HEK293T (cell line): ENCODE results near the gene GMPPA.
A peak's percentile ranks its signal among the peaks of the same experiment; 100 is the strongest.

Source experiments
- CTCF ChIA-PET: fragments of 350-600 bp; formaldehyde crosslinking; extraction: SDS; loops from one replicate; lab custom pipeline; 2021; ENCODE audit warnings: antibody characterized with exemption, inconsistent platforms; lab: Yijun Ruan, JAX
- POLR2A ChIA-PET: fragments of 350-600 bp; formaldehyde crosslinking; extraction: SDS; loops from one replicate; lab custom pipeline; 2020; ENCODE audit warnings: antibody characterized with exemption, inconsistent platforms; lab: Yijun Ruan, JAX
- DNase-seq: peaks from one replicate; pipeline ENCODE4 v3.0.0; 2012; ENCODE audit warnings: mixed read lengths; ENCODE audit errors: extremely low spot score
- ARNT ChIP-seq: fragments of 450-650 bp; IDR thresholded peaks from 2 replicates; pipeline ENCODE4 v1.6.1; 2017; ENCODE audit warnings: mild to moderate bottlenecking
- BHLHE40 ChIP-seq: fragments of 450-650 bp; IDR thresholded peaks from 2 replicates; pipeline ENCODE4 v1.6.1; 2016; ENCODE audit warnings: mild to moderate bottlenecking, moderate library complexity, borderline replicate concordance
- CTBP1 ChIP-seq: fragments of 450-650 bp; IDR thresholded peaks from 2 replicates; pipeline ENCODE4 v1.6.1; 2016; ENCODE audit warnings: borderline replicate concordance
- ELF4 ChIP-seq: fragments of 450-650 bp; IDR thresholded peaks from 2 replicates; pipeline ENCODE4 v1.6.1; 2017; ENCODE audit warnings: antibody characterized with exemption
- FOXA1 ChIP-seq: fragments of 450-650 bp; IDR thresholded peaks from 2 replicates; pipeline ENCODE4 v1.6.1; 2016; ENCODE audit warnings: mild to moderate bottlenecking
- FOXK2 ChIP-seq: fragments of 450-650 bp; IDR thresholded peaks from 2 replicates; pipeline ENCODE4 v1.6.1; 2016; ENCODE audit warnings: mild to moderate bottlenecking
- FOXM1 ChIP-seq: fragments of 450-650 bp; IDR thresholded peaks from 2 replicates; pipeline ENCODE4 v1.6.1; 2017; ENCODE audit warnings: mild to moderate bottlenecking, borderline replicate concordance
- HDGF ChIP-seq: fragments of 450-650 bp; IDR thresholded peaks from 2 replicates; pipeline ENCODE4 v1.6.1; 2017; ENCODE audit warnings: antibody characterized with exemption, borderline replicate concordance
- L3MBTL2 ChIP-seq: fragments of 450-650 bp; conservative IDR thresholded peaks from 2 replicates; pipeline ENCODE4 v1.6.1; 2016; ENCODE audit warnings: mild to moderate bottlenecking
- LEF1 ChIP-seq: fragments of 450-650 bp; IDR thresholded peaks from 2 replicates; pipeline ENCODE4 v1.6.1; 2017; ENCODE audit warnings: mild to moderate bottlenecking, borderline replicate concordance
- NFRKB ChIP-seq: fragments of 450-650 bp; IDR thresholded peaks from 2 replicates; pipeline ENCODE4 v1.6.1; 2016; ENCODE audit warnings: mild to moderate bottlenecking, moderate library complexity
- SP1 ChIP-seq: fragments of 450-650 bp; IDR thresholded peaks from 2 replicates; pipeline ENCODE4 v1.6.1; 2017
- SUZ12 ChIP-seq: fragments of 450-650 bp; IDR thresholded peaks from 2 replicates; pipeline ENCODE4 v1.6.1; 2016; ENCODE audit warnings: mild to moderate bottlenecking
- TARDBP ChIP-seq: fragments of 450-650 bp; IDR thresholded peaks from 2 replicates; pipeline ENCODE4 v1.6.1; 2016
- ZNF384 ChIP-seq: fragments of 450-650 bp; IDR thresholded peaks from 2 replicates; pipeline ENCODE4 v1.6.1; 2016
- TF ChIP-seq, protein P1 (sequence below): fragments of 450-650 bp; IDR thresholded peaks from 2 replicates; pipeline ENCODE4 v1.6.1; 2016

GMPPA gene

DNA sequence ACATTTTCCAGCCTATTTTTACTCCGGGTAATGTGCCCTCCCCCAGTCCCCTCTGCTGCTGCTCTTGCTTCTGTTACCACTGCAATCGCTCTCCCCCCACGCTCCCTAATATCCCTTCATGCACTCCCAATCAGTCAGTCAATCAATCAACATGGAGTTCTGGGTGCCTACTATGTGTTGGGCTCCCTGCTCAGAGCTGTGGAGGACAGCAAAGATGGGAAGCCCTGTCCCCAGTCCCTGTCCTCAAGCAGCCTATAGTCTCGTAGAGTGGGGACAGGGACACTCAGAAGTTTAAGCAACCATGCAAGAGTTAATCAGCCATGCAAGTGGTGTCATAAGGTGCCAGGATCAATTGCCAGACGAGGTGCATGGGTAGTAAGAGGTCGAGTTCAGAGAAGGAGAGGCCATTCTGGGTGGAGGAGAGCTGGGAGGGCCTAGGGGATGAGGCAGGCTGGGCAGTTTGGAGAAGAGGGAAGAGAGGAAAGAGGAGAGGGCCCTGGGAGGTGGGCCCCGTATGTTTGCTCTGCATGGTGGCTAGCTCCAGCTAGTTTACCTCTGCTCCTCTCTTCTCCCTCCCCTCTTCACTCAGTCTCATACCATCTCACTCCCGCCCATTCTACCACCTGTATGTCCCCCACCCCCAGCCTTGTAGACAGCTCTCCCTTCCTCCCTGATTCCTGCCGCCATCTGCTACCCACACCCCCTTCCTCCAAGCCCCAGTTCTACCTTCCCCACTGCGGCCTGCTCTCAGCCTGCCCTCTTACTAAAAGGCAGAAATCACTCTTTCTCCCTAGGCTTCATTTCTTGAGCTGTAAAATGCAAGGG is 19.5 kb downstream of the GMPPA start:
- TF ChIP-seq ZNF384 (no peak), TARDBP (no peak), FOXA1 (no peak), SP1 (no peak), ELF4 (no peak), FOXK2 (no peak), NFRKB (no peak), HDGF (no peak), ARNT (no peak), FOXM1 (no peak)
- TF ChIP-seq, protein P1, sequence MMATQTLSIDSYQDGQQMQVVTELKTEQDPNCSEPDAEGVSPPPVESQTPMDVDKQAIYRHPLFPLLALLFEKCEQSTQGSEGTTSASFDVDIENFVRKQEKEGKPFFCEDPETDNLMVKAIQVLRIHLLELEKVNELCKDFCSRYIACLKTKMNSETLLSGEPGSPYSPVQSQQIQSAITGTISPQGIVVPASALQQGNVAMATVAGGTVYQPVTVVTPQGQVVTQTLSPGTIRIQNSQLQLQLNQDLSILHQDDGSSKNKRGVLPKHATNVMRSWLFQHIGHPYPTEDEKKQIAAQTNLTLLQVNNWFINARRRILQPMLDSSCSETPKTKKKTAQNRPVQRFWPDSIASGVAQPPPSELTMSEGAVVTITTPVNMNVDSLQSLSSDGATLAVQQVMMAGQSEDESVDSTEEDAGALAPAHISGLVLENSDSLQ: no peak
- DNase-seq: no peak
- CTCF ChIA-PET: interaction anchor here (0.7 to 1.9 kb wide), 6 partner anchors 8 to 129 kb away, joined by 3 to 13 read pairs (median 6); no protein-coding TSS in a partner anchor
- POLR2A ChIA-PET: interaction anchor here (0.9 kb wide), 1 partner anchor 19 kb away, joined by 4 read pairs; the partner anchor contains the start of gene GMPPA

DNA sequence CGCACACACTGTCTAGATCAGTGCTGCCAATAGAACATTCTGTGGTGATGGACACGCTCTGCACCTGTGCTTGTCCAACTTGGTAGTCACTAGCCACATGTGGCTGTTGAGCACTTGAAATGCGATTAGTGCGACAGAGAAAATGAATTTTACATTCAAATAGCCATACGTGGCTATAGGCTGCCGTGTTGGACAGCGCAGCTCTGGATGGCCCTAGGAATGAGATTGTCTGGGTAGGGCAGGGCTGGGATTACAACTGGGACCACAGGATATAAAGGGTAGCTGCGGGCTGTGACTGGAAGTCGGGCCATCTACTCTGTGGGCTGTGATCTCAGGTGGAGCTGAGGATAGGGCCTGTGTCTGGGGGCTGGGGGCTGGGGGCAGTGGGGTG is 20.8 kb downstream of the GMPPA start:
- POLR2A ChIA-PET: interaction anchor here (1.2 kb wide), 1 partner anchor 19 kb away, joined by 3 read pairs; no protein-coding TSS in a partner anchor
- no peak for DNase-seq
- CTCF ChIA-PET: interaction anchor here (0.7 to 2.9 kb wide), 8 partner anchors 9 to 131 kb away, joined by 3 to 13 read pairs (median 6); no protein-coding TSS in a partner anchor
- no peak for TF ChIP-seq ARNT
- no peak for TF ChIP-seq ELF4

DNA sequence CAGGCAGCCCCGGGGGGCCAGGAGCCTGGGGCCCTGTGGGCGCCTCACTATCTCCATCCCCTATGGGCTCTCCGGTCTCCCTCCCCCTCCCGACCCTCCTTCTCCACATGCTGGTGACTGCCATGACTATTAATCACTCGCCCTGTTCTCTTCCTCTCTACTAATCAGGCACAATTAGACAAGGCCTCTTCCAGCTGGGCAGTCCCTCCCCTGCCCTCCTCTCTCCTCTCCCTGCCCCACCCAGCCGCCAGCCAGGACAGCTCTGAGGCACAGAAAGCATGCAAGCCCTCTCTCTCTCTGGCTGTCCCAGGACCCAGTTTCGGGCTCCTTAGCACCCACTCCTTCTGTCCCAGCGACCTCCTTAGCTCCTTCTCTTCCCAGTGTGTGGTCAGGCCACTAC is 21.4 kb downstream of the GMPPA start:
- CTCF ChIA-PET: interaction anchor here (0.6 to 2.9 kb wide), 12 partner anchors 9 to 175 kb away, joined by 3 to 21 read pairs (median 4); a partner anchor contains a TSS
- POLR2A ChIA-PET: interaction anchor here (0.7 to 1.2 kb wide), 5 partner anchors 9 to 96 kb away, joined by 3 to 4 read pairs (median 3); partner anchors contain the start of gene STK11IP
- TF ChIP-seq SP1 (no peak), FOXM1 (no peak), ARNT (no peak), BHLHE40 (no peak), HDGF (no peak), SUZ12 (no peak), TARDBP (no peak), CTBP1 (no peak), FOXA1 (no peak), ELF4 (no peak), L3MBTL2 (no peak), LEF1 (no peak)
- no peak for DNase-seq

DNA sequence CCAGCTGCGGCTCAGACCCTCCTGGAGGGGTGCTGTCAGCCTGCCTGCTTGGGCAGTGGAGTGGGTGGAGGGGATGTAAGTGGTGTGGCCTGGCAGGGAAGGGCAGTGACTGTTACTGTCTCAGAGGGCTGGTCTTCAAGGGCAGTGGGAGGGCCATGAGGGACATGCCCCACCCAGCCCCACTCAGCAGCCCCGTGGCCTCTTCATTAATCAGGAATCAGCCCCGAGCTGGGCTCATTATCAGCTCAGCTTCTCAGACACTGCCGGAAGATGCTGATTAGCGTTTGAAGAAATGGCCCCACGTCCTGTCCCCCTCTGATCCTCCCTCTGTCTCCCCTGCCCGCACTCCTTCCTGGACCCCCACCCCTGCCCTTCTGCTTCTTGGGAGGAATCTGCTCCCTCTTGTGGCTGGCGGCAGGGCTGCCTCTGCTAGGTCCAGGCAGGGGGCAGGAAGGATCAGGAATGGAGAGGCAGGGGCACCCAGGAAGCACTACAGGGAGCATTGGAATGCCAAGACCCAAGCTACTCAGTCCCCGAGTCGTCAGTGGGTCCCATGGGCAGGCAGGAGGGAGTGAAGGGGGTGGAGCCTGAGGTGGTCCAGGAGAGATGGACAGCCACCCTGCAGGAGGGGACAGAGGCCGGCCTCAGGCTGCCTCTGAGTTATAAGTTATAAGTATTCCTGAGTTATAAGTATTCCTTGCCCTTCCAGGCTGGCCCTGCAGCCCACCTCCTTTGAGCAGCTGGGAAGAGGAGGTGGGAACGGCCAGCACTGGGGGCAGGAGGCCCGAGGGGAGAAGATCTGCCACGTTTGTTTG is 22.6 kb downstream of the GMPPA start:
- TF ChIP-seq ARNT (no peak), L3MBTL2 (no peak), FOXA1 (no peak), FOXM1 (no peak), BHLHE40 (no peak)
- TF ChIP-seq, protein P1: no peak
- ChIA-PET POLR2A (interaction anchor here (1.2 to 1.5 kb wide), 2 partner anchors 10 to 11 kb away, joined by 3 to 6 read pairs; no protein-coding TSS in a partner anchor), CTCF (interaction anchor here (0.9 to 2.9 kb wide), 10 partner anchors 8 to 133 kb away, joined by 3 to 21 read pairs (median 4); partner anchors contain the start of gene GMPPA)
- peak; percentile 79 for DNase-seq

DNA sequence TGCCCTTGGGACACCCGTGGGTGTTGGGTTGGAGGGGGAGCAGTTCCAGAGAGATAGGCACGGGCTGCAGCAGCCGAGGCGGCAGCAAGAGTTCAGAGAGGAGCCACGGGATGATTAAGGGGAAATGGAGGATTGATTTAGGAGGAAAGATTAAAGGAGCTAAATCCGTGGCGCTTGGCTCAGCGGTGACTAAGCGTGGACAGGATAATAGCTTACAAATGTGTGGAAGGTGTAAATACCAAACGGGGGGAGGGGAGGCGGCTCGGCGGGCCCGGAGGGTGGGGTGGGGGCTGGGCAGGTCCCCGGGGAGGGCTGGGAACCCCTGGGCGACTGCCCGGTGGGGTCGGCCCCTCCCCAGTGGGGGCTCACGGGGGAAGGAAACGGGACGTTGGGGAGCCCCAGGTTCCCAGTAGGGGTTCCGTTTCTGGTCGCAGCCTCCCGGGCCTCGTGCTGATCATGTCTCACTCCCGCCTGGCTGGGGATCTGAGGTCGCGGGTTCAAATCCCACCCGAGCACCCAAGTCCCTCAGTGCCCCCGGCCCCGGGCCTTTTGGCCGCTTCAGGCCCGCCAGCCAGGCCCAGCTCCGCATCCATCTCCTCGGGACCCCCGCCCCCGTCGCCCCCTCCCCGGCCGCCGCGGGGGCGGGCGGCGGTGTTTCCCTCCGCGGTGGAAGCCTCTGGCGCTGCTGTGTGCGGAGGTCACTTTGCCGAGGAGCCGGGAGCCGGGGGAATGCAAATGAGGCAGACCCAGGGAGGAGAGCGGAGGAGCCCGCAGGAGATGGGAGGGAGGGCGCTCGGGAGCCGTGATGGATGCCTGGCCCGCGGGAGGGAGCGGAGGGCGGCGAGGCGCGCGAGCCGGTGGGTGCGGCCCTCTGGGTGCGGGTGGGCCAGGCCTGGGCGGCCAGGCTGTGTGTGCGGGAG is 23.7 kb downstream of the GMPPA start:
- DNase-seq: peak; percentile 66
- POLR2A ChIA-PET: interaction anchor here (0.5 to 1.6 kb wide), 3 partner anchors 12 to 115 kb away, joined by 3 to 6 read pairs (median 6); no protein-coding TSS in a partner anchor
- CTCF ChIA-PET: interaction anchor here (0.6 to 3.8 kb wide), 9 partner anchors 8 to 132 kb away, joined by 3 to 25 read pairs (median 4); partner anchors contain the start of genes ASIC4 and GMPPA
- TF ChIP-seq FOXA1 (no peak), L3MBTL2 (no peak; the same call in 1 of the 2 replicates), HDGF (no peak), ELF4 (no peak)
